Endothelial cell of umbilical vein (primary cell): Measurements from ENCODE around the gene MEPCE.

Experiments used
- CTCF ChIP-seq, 2 donors: IDR thresholded peaks; 1 replicate in 1 of 2; 2 replicates in 1 of 2; pipeline ENCODE4 v1.5.1; 2011; ENCODE audit warnings: low read length in 2 of 2, mild to moderate bottlenecking in 2 of 2, moderate library complexity in 2 of 2, control low read depth in 1 of 2, inconsistent platforms in 1 of 2, low read depth in 1 of 2; ENCODE audit not compliant: insufficient read depth in 1 of 2; ENCODE audit errors: extremely low read depth in 1 of 2
- EZH2 ChIP-seq: IDR thresholded peaks from 2 replicates; pipeline ENCODE4 v1.6.1; 2012; ENCODE audit warnings: borderline replicate concordance, low read depth, mild to moderate bottlenecking, moderate library complexity, low read length, inconsistent platforms; ENCODE audit not compliant: severe bottlenecking
- GATA2 ChIP-seq: IDR thresholded peaks from 2 replicates; pipeline ENCODE4 v1.7.0; 2011; ENCODE audit warnings: low read depth, mild to moderate bottlenecking, moderate library complexity, mixed read lengths, low read length; ENCODE audit not compliant: insufficient read length, insufficient read depth
- JUN ChIP-seq: IDR thresholded peaks from 2 replicates; pipeline ENCODE4 v1.6.1; 2011; ENCODE audit warnings: borderline replicate concordance, low read depth; ENCODE audit not compliant: insufficient read length, insufficient read depth
- MAX ChIP-seq: IDR thresholded peaks from 2 replicates; pipeline ENCODE4 v1.6.1; 2011; ENCODE audit not compliant: insufficient read depth, insufficient read length
- MYC ChIP-seq: IDR thresholded peaks from one replicate; pipeline ENCODE4 v1.6.1; 2011; ENCODE audit warnings: mild to moderate bottlenecking, low read depth, low read length
- POLR2A ChIP-seq: IDR thresholded peaks from 2 replicates; pipeline ENCODE4 v1.6.1; 2012; ENCODE audit warnings: low read depth, mild to moderate bottlenecking, control low read depth, low read length
- POLR2AphosphoS5 ChIP-seq: IDR thresholded peaks from 2 replicates; pipeline ENCODE4 v1.6.1; 2012; ENCODE audit warnings: low read depth, mild to moderate bottlenecking, control low read depth, low read length, moderate library complexity; ENCODE audit not compliant: insufficient read depth

GRCh38 chr7:100446040-100446439 lies 16.4 kb downstream of the MEPCE start:
- TF ChIP-seq POLR2AphosphoS5 = no peak
- no peak for TF ChIP-seq CTCF (IDR thresholded peaks at IDR 0.05; ENCODE audit: extremely low read depth in 1 of 2, insufficient read depth in 1 of 2, low read depth in 1 of 2, low read length in 2 of 2)
- TF ChIP-seq EZH2 = no peak
- no peak for TF ChIP-seq MAX
- TF ChIP-seq POLR2A = no peak
- TF ChIP-seq MYC = no peak
- TF ChIP-seq JUN = no peak
- no peak for TF ChIP-seq GATA2
